Cardiac septum (tissue), 1 donor: Measurements from ENCODE around the gene ACTR3. TPM values are rescaled to one million over a fixed set of nuclear protein-coding genes. Genes with fewer than 3 reads are reported as not detected.
A peak's percentile ranks its signal among the peaks of the same experiment; 100 is the strongest.
"Not testable (repeated sequence)": the region's sequence is repeated elsewhere in the genome, so short reads cannot be mapped to it uniquely, and the experiment has no call there.

Experiments used
- DNase-seq: peaks from one replicate; pipeline ENCODE4 v3.0.0-alpha.2; 2020; ENCODE audit warnings: low spot score
- intact Hi-C: fragments of 100-400 bp; cut with DNase I; formaldehyde crosslinking; loops from one replicate; pipeline ENCODE4 v1.14.0; 2022
- long read RNA-seq: library from polyadenylated mRNA; unstranded; transcript quantifications from one replicate; pipeline ENCODE4 v2.0.0, GENCODE V29; 2021
- total RNA-seq: library from RNA; stranded (reverse); fragmentation: NEBNext Ultra II Directional; extraction: Animal tissue kit (Norgen Biotek cat#: 25700); gene quantifications from one replicate; pipeline ENCODE4 v1.2.1, GENCODE V29; 2021
- donor health status: DM: no; HTN: no; CAD: no.

ACTR3 gene
- total RNA-seq = 152 TPM
- long read RNA-seq, full-length matches to known transcripts = 161 of 180 reads
- long read RNA-seq, partial matches to known transcripts = 13 of 180 reads
- long read RNA-seq, other reads (novel, unspliced or antisense) = 6 of 180 reads

GRCh38 chr2:113889471-113890252, at the start of gene ACTR3:
Gene ACTR3, plus strand, starts transcription at chr2:113890089. Its CDS starts 191 bp downstream, at chr2:113890280.
- peak; percentile 99 for DNase-seq
- intact Hi-C loops = loop anchor here (2.0 kb wide), 2 partner anchors 71 to 133 kb away; partner anchors contain the start of gene SLC35F5

- intact Hi-C loops = no loop called here
- DNase-seq = no peak
Measured at GRCh38 chr2:113840518-113840917, 49.4 kb upstream of the ACTR3 start.

GRCh38 chr2:113842919-113843736, 46.8 kb upstream of the ACTR3 start:
- intact Hi-C loops = no loop called here
- no peak for DNase-seq

- DNase-seq, intact Hi-C loops: not testable (repeated sequence)
Measured at GRCh38 chr2:113843737-113844050, 46.2 kb upstream of the ACTR3 start.

GRCh38 chr2:113845261-113845660, 44.6 kb upstream of the ACTR3 start:
- intact Hi-C loops = no loop called here
- no peak for DNase-seq

- intact Hi-C loops, DNase-seq: not testable (repeated sequence)
Measured at GRCh38 chr2:113845796-113846195, 44.1 kb upstream of the ACTR3 start.

GRCh38 chr2:113846429-113846828, 43.5 kb upstream of the ACTR3 start:
- no peak for DNase-seq
- intact Hi-C loops = no loop called here

- intact Hi-C loops = no loop called here
- DNase-seq = no peak
Measured at GRCh38 chr2:113847144-113847543, 42.7 kb upstream of the ACTR3 start.

GRCh38 chr2:113848758-113849415, 41.0 kb upstream of the ACTR3 start:
- intact Hi-C loops = no loop called here
- no peak for DNase-seq

GRCh38 chr2:113850687-113851086, 39.2 kb upstream of the ACTR3 start:
- DNase-seq = no peak

GRCh38 chr2:113851640-113852039, 38.2 kb upstream of the ACTR3 start:
- intact Hi-C loops = no loop called here
- no peak for DNase-seq

More at GRCh38 chr2:113850687-113851086, 39.2 kb upstream of the ACTR3 start:
- intact Hi-C loops = no loop called here

- DNase-seq = no peak
- intact Hi-C loops = no loop called here
Measured at GRCh38 chr2:113854208-113854607, 35.7 kb upstream of the ACTR3 start.

- DNase-seq = no peak
- intact Hi-C loops = no loop called here
Measured at GRCh38 chr2:113854970-113855740, 34.7 kb upstream of the ACTR3 start.

GRCh38 chr2:113857464-113857863, 32.4 kb upstream of the ACTR3 start:
- DNase-seq = no peak
- intact Hi-C loops = no loop called here

GRCh38 chr2:113858764-113859163, 31.1 kb upstream of the ACTR3 start:
- DNase-seq = no peak
- intact Hi-C loops = no loop called here

GRCh38 chr2:113861740-113862139, 28.1 kb upstream of the ACTR3 start:
- intact Hi-C loops = no loop called here
- DNase-seq = no peak

GRCh38 chr2:113863144-113863543, 26.7 kb upstream of the ACTR3 start:
- intact Hi-C loops = no loop called here
- DNase-seq = no peak

- no peak for DNase-seq
- intact Hi-C loops = no loop called here
Measured at GRCh38 chr2:113867571-113867970, 22.3 kb upstream of the ACTR3 start.

- DNase-seq = no peak
- intact Hi-C loops = no loop called here
Measured at GRCh38 chr2:113869253-113869652, 20.6 kb upstream of the ACTR3 start.
